Measurements from ENCODE around the gene EIF3B.

The EIF3B gene

GRCh38 chr7:2379821-2380450 lies 25.3 kb downstream of the EIF3B start:
- no peak overlapping the region for H3K27ac ChIP-seq
- TF ChIP-seq CTCF (IDR thresholded peaks at IDR 0.05) (no peak), ZFX (IDR thresholded peaks at IDR 0.05; ENCODE audit: borderline replicate concordance) (no peak)

GRCh38 chr7:2380461-2380860 lies 25.8 kb downstream of the EIF3B start:
- no peak for TF ChIP-seq CTCF (IDR thresholded peaks at IDR 0.05)
- TF ChIP-seq ZFX (IDR thresholded peaks at IDR 0.05; ENCODE audit: borderline replicate concordance), result no peak
- no peak overlapping the region for H3K27ac ChIP-seq

- H3K27ac ChIP-seq, result no peak overlapping the region
- no peak for TF ChIP-seq CTCF (IDR thresholded peaks at IDR 0.05)
- TF ChIP-seq ZFX (IDR thresholded peaks at IDR 0.05; ENCODE audit: borderline replicate concordance), result no peak
Measured at GRCh38 chr7:2381227-2381626, 26.6 kb downstream of the EIF3B start.

- H3K27ac ChIP-seq, result no peak overlapping the region
Measured at GRCh38 chr7:2381881-2382509, 27.4 kb downstream of the EIF3B start.

GRCh38 chr7:2383543-2384274 lies 29.1 kb downstream of the EIF3B start:
- H3K27ac ChIP-seq, result no peak overlapping the region

More at GRCh38 chr7:2381881-2382509, 27.4 kb downstream of the EIF3B start:
- TF ChIP-seq ZFX (IDR thresholded peaks at IDR 0.05; ENCODE audit: borderline replicate concordance) (no peak), CTCF (IDR thresholded peaks at IDR 0.05) (no peak)

GRCh38 chr7:2384354-2385243 lies 30.0 kb downstream of the EIF3B start:
- TF ChIP-seq CTCF (IDR thresholded peaks at IDR 0.05), result no peak
- TF ChIP-seq ZFX (IDR thresholded peaks at IDR 0.05; ENCODE audit: borderline replicate concordance), result no peak

More at GRCh38 chr7:2383543-2384274, 29.1 kb downstream of the EIF3B start:
- TF ChIP-seq ZFX (IDR thresholded peaks at IDR 0.05; ENCODE audit: borderline replicate concordance) (no peak), CTCF (IDR thresholded peaks at IDR 0.05) (no peak)

GRCh38 chr7:2386122-2386521 lies 31.5 kb downstream of the EIF3B start:
- peak overlapping the region; percentile 18; the same call in 1 of the 2 replicates for H3K27ac ChIP-seq

More at GRCh38 chr7:2384354-2385243, 30.0 kb downstream of the EIF3B start:
- H3K27ac ChIP-seq, result 0 out of 2 replicates have a peak overlapping the region, but pooled peaks have one; percentile 2

All from 22Rv1 (cell line).